ENCODE results near the gene TEKT2.

GRCh38 chr1:36087233-36088123 lies 3.6 kb downstream of the TEKT2 start:
- no peak for TF ChIP-seq GATA1 (IDR thresholded peaks at IDR 0.05; ENCODE audit: low read depth, low read length)
- no peak for TF ChIP-seq POLR2A (IDR thresholded peaks at IDR 0.05; ENCODE audit: low read length)

Measured in erythroblast (primary cell).